ENCODE data around the gene WDR33. TPM values are rescaled to one million over a fixed set of nuclear protein-coding genes. Genes with fewer than 3 reads are reported as not detected.
A peak's percentile ranks its signal among the peaks of the same experiment; 100 is the strongest.

The WDR33 gene
- total RNA-seq, 2 experiments from 2014 or later: 59.8 to 61.5 TPM

- Mint-ChIP-seq H3K27me3 (no peaks in the 10 kb centered on the region), H3K36me3 (ENCODE audit: low read depth) (peaks cover 64% of the 10 kb centered on the region), H3K4me1 (ENCODE audit: low read depth) (peaks cover 22% of the 10 kb centered on the region), H3K9me3 (no peaks in the 10 kb centered on the region), H3K4me3 (no peak overlapping the region), H3K27ac (peak overlapping the region; percentile 11)
- Histone ChIP-seq H3K27ac (ENCODE audit: low read depth in 1 of 2, low read length in 2 of 2) (no peak overlapping the region), H3K36me3 (ENCODE audit: insufficient read depth, low read length) (peaks cover 67% of the 10 kb centered on the region), H3K27me3 (ENCODE audit: control insufficient read depth in 1 of 2, insufficient read depth in 2 of 2, low read length in 2 of 2) (no peaks in the 10 kb centered on the region), H3K9me3 (ENCODE audit: control insufficient read depth in 1 of 2, insufficient read depth in 1 of 2, low read length in 2 of 2) (no peaks in the 10 kb centered on the region), H3K4me1 (ENCODE audit: insufficient read depth, low read length) (peaks cover 3% of the 10 kb centered on the region), H3K4me3 (ENCODE audit: low read length) (no peak overlapping the region)
- ATAC-seq (ENCODE audit: poor library complexity) (no peak), DNase-seq (no peak)
- intact Hi-C loops (cut with DNase I, micrococcal nuclease): no loop called here
- ChIA-PET POLR2A (interaction anchor here (0.7 kb wide), 1 partner anchor 12 kb away, joined by 3 read pairs; no protein-coding TSS in a partner anchor), CTCF (interaction anchor here (0.6 to 1.1 kb wide), 3 partner anchors 9 to 28 kb away, joined by 3 to 4 read pairs (median 3); no protein-coding TSS in a partner anchor)
- TF ChIP-seq, protein P1, sequence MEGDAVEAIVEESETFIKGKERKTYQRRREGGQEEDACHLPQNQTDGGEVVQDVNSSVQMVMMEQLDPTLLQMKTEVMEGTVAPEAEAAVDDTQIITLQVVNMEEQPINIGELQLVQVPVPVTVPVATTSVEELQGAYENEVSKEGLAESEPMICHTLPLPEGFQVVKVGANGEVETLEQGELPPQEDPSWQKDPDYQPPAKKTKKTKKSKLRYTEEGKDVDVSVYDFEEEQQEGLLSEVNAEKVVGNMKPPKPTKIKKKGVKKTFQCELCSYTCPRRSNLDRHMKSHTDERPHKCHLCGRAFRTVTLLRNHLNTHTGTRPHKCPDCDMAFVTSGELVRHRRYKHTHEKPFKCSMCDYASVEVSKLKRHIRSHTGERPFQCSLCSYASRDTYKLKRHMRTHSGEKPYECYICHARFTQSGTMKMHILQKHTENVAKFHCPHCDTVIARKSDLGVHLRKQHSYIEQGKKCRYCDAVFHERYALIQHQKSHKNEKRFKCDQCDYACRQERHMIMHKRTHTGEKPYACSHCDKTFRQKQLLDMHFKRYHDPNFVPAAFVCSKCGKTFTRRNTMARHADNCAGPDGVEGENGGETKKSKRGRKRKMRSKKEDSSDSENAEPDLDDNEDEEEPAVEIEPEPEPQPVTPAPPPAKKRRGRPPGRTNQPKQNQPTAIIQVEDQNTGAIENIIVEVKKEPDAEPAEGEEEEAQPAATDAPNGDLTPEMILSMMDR (IDR thresholded peaks at IDR 0.05): no peak
Observed at GRCh38 chr2:127768775-127769479, 42.0 kb downstream of the WDR33 start.

GRCh38 chr2:127763776-127764175 is 47.2 kb downstream of the WDR33 start:
- H3K9me3 Mint-ChIP-seq: no peaks in the 10 kb centered on the region
- no peaks in the 10 kb centered on the region for H3K27me3 ChIP-seq (ENCODE audit: control insufficient read depth in 1 of 2, insufficient read depth in 2 of 2, low read length in 2 of 2)
- no peak for DNase-seq
- H3K36me3 Mint-ChIP-seq (ENCODE audit: low read depth): peaks cover 85% of the 10 kb centered on the region
- no peaks in the 10 kb centered on the region for H3K4me1 ChIP-seq (ENCODE audit: insufficient read depth, low read length)
- H3K9me3 ChIP-seq (ENCODE audit: control insufficient read depth in 1 of 2, insufficient read depth in 1 of 2, low read length in 2 of 2): no peaks in the 10 kb centered on the region
- no peak overlapping the region for H3K4me3 ChIP-seq (ENCODE audit: low read length)
- no peak overlapping the region for H3K27ac ChIP-seq (ENCODE audit: low read depth in 1 of 2, low read length in 2 of 2)
- no peak for ATAC-seq (ENCODE audit: poor library complexity)
- POLR2A ChIA-PET: interaction anchor here (0.6 kb wide), 1 partner anchor 15 kb away, joined by 3 read pairs; no protein-coding TSS in a partner anchor
- H3K4me3 Mint-ChIP-seq: no peak overlapping the region
- CTCF ChIA-PET: interaction anchor here (1.0 to 1.1 kb wide), 2 partner anchors 13 to 21 kb away, joined by 3 read pairs; no protein-coding TSS in a partner anchor
- no peak overlapping the region for H3K27ac Mint-ChIP-seq
- TF ChIP-seq, protein P1 (IDR thresholded peaks at IDR 0.05): no peak
- peaks cover 74% of the 10 kb centered on the region for H3K36me3 ChIP-seq (ENCODE audit: insufficient read depth, low read length)
- intact Hi-C loops (cut with DNase I, micrococcal nuclease): no loop called here
- no peaks in the 10 kb centered on the region for H3K4me1 Mint-ChIP-seq (ENCODE audit: low read depth)
- H3K27me3 Mint-ChIP-seq: no peaks in the 10 kb centered on the region

DNA sequence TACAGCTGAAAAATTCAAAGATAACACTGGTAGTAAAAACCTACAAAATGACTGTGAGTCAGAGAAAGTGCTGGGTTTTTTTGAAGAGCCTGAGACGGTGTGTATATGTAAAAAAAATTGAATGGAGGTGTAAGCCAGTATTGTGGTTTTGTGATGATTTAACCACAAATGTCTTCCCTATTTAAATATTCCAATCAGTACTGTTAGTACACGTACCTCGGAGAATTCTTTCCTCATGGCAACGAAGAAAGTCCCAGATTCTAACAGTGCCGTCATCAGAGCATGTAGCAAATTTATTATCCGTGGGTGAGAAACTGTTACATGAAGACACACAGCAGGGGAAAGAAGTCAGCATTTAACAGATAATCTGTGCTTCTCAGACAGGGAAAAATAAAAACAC is 48.1 kb downstream of the WDR33 start:
- H3K27ac ChIP-seq (ENCODE audit: low read depth in 1 of 2, low read length in 2 of 2): no peak overlapping the region
- Mint-ChIP-seq H3K27ac (no peak overlapping the region), H3K4me1 (ENCODE audit: low read depth) (no peaks in the 10 kb centered on the region), H3K9me3 (no peaks in the 10 kb centered on the region), H3K4me3 (no peak overlapping the region), H3K27me3 (no peaks in the 10 kb centered on the region), H3K36me3 (ENCODE audit: low read depth) (peaks cover 87% of the 10 kb centered on the region)
- no peaks in the 10 kb centered on the region for H3K4me1 ChIP-seq (ENCODE audit: insufficient read depth, low read length)
- no peak for ATAC-seq (ENCODE audit: poor library complexity)
- CTCF ChIA-PET: interaction anchor here (1.1 kb wide), 1 partner anchor 12 kb away, joined by 3 read pairs; no protein-coding TSS in a partner anchor
- peaks cover 69% of the 10 kb centered on the region for H3K36me3 ChIP-seq (ENCODE audit: insufficient read depth, low read length)
- no peaks in the 10 kb centered on the region for H3K9me3 ChIP-seq (ENCODE audit: control insufficient read depth in 1 of 2, insufficient read depth in 1 of 2, low read length in 2 of 2)
- intact Hi-C loops (cut with DNase I, micrococcal nuclease): no loop called here
- POLR2A ChIA-PET: interaction anchor here (0.6 kb wide), 1 partner anchor 57 kb away, joined by 3 read pairs; no protein-coding TSS in a partner anchor
- H3K4me3 ChIP-seq (ENCODE audit: low read length): no peak overlapping the region
- no peak for DNase-seq
- TF ChIP-seq, protein P1 (IDR thresholded peaks at IDR 0.05): no peak
- no peaks in the 10 kb centered on the region for H3K27me3 ChIP-seq (ENCODE audit: control insufficient read depth in 1 of 2, insufficient read depth in 2 of 2, low read length in 2 of 2)
